HCT116 (cell line): ENCODE measurements around the gene ZNF423. TPM values are rescaled to one million over a fixed set of nuclear protein-coding genes. Genes with fewer than 3 reads are reported as not detected.

Source experiments
- ATAC-seq: fragments of 200-7000 bp; cut with Tn5 transposase; 2 replicates; pipeline ENCODE4 v1.9.1; 2020; ENCODE audit warnings: mild to moderate bottlenecking, moderate library complexity
- BruUV-seq: library from RNA; stranded (reverse); fragments of 400-500 nt; replicated peaks from 2 replicates; lab custom pipeline; 2021; lab: Mats Ljungman, UMichigan
- CTCF ChIA-PET: fragments of 300-600 bp; sonication (Branson Sonifier 250); formaldehyde crosslinking; loops from one replicate; lab custom pipeline; 2021; ENCODE audit warnings: antibody characterized with exemption; lab: Charles Lee
- POLR2A ChIA-PET: fragments of 300-600, 350-600 bp; sonication (Branson Sonifier 250); formaldehyde crosslinking; loops from one replicate; lab custom pipeline; 2021; ENCODE audit warnings: antibody characterized with exemption; lab: Charles Lee
- RAD21 ChIA-PET, 2 experiments: fragments of 300-600 bp; sonication (Branson Sonifier 250); formaldehyde crosslinking; loops; one replicate each; lab custom pipeline; 2023; ENCODE audit warnings: low total read pairs in 2 of 2; ENCODE audit not compliant: uncharacterized antibody in 2 of 2, unreplicated experiment in 2 of 2, low non-redundant PET in 1 of 2; lab: Charles Lee
- DNase-seq: peaks from one replicate; pipeline ENCODE4 v3.0.0-alpha.2; 2010; ENCODE audit warnings: low read depth, low spot score
- H2AFZ ChIP-seq: fragments of 200-600 bp; shearing (Covaris generic), sonication (generic); 2 replicates; pipeline ENCODE4 v1.6.1; 2017; ENCODE audit warnings: low read depth, mixed run types, mixed read lengths, antibody characterized with exemption, low read length; ENCODE audit not compliant: poor library complexity, severe bottlenecking
- H3K27ac ChIP-seq: 2 replicates; pipeline ENCODE4 v1.5.1; 2012; ENCODE audit warnings: low read depth, low read length
- H3K27me3 ChIP-seq: fragments of 200-600 bp; sonication (generic); 2 replicates; pipeline ENCODE4 v1.6.1; 2016; ENCODE audit warnings: mixed run types, low read length, mixed read lengths; ENCODE audit not compliant: insufficient read depth
- H3K36me3 ChIP-seq, 2 experiments: fragments of 200-500 bp in 1 of 2; fragments of 200-600 bp in 1 of 2; sonication (Bioruptor generic) in 1 of 2; sonication (generic) in 1 of 2; 2 replicates each; pipeline versions ENCODE4 v1.5.1 to v1.6.1; 2014 to 2016; ENCODE audit warnings: low read length in 2 of 2, inconsistent platforms in 1 of 2, mixed read lengths in 1 of 2, mixed run types in 1 of 2; ENCODE audit not compliant: insufficient read depth in 2 of 2, control insufficient read depth in 1 of 2
- H3K4me1 ChIP-seq, 2 experiments: fragments of 200-600 bp in 1 of 2; sonication (generic) in 1 of 2; 2 replicates each; pipeline versions ENCODE4 v1.5.1 to v1.6.1; 2012 to 2017; ENCODE audit warnings: low read length in 2 of 2, inconsistent platforms in 1 of 2, mild to moderate bottlenecking in 1 of 2, mixed read lengths in 1 of 2, mixed run types in 1 of 2, moderate library complexity in 1 of 2; ENCODE audit not compliant: insufficient read depth in 2 of 2, control insufficient read depth in 1 of 2
- H3K4me2 ChIP-seq: fragments of 200-600 bp; sonication (generic); 2 replicates; pipeline ENCODE4 v1.6.1; 2017; ENCODE audit warnings: mixed run types, low read length, mixed read lengths
- H3K4me3 ChIP-seq, 2 experiments: fragments of 200-600 bp in 1 of 2; sonication (generic) in 1 of 2; replicated peaks in 1 of 2; 2 replicates each; pipeline ENCODE4 v1.5.1; 2011 to 2016; ENCODE audit warnings: low read length in 2 of 2, control low read depth in 1 of 2, low read depth in 1 of 2, mild to moderate bottlenecking in 1 of 2, mixed read lengths in 1 of 2, mixed run types in 1 of 2
- H3K79me2 ChIP-seq: fragments of 200-600 bp; sonication (generic); 2 replicates; pipeline ENCODE4 v1.6.1; 2017; ENCODE audit warnings: mild to moderate bottlenecking, mixed run types, low read length, moderate library complexity, mixed read lengths; ENCODE audit not compliant: insufficient read depth
- H3K9ac ChIP-seq: fragments of 200-600 bp; sonication (generic); 2 replicates; pipeline ENCODE4 v1.6.1; 2016; ENCODE audit warnings: low read length, mixed read lengths
- H3K9me2 ChIP-seq: fragments of 200-600 bp; sonication (generic), shearing (Covaris generic); 2 replicates; pipeline ENCODE4 v1.6.1; 2017; ENCODE audit warnings: mixed run types, mild to moderate bottlenecking, moderate library complexity; ENCODE audit not compliant: insufficient read depth
- H3K9me3 ChIP-seq, 2 experiments: fragments of 200-500 bp in 1 of 2; fragments of 200-600 bp in 1 of 2; sonication (Bioruptor generic) in 1 of 2; sonication (generic) in 1 of 2; 2 replicates each; pipeline ENCODE4 v1.6.1; 2014 to 2017; ENCODE audit warnings: low read length in 2 of 2, mixed read lengths in 2 of 2, inconsistent platforms in 1 of 2, low read depth in 1 of 2, mild to moderate bottlenecking in 1 of 2, mixed run types in 1 of 2, moderate library complexity in 1 of 2; ENCODE audit not compliant: control insufficient read depth in 1 of 2, insufficient read depth in 1 of 2
- H4K20me1 ChIP-seq: fragments of 200-600 bp; sonication (generic), shearing (Covaris generic); 2 replicates; pipeline ENCODE4 v1.6.1; 2017; ENCODE audit warnings: mixed run types, mild to moderate bottlenecking, moderate library complexity; ENCODE audit not compliant: insufficient read depth
- CBX3 ChIP-seq: IDR thresholded peaks from 2 replicates; pipeline ENCODE4 v1.6.1; 2012; ENCODE audit warnings: low read depth
- CEBPB ChIP-seq: IDR thresholded peaks from 2 replicates; pipeline ENCODE4 v1.6.1; 2012; ENCODE audit warnings: low read depth
- EGR1 ChIP-seq: IDR thresholded peaks from 2 replicates; pipeline ENCODE4 v1.6.1; 2012; ENCODE audit warnings: low read depth
- ELF1 ChIP-seq: IDR thresholded peaks from 2 replicates; pipeline ENCODE4 v1.6.1; 2012; ENCODE audit warnings: low read depth, borderline replicate concordance
- EZH2 ChIP-seq: fragments of 200-600 bp; sonication (generic); IDR thresholded peaks from 2 replicates; pipeline ENCODE4 v1.6.1; 2017; ENCODE audit warnings: antibody characterized with exemption, mixed run types
- POLR2A ChIP-seq: IDR thresholded peaks from 2 replicates; pipeline ENCODE4 v1.7.0; 2011; ENCODE audit warnings: borderline replicate concordance; ENCODE audit not compliant: insufficient read depth, insufficient read length; ENCODE audit errors: extremely low read depth
- RAD21 ChIP-seq: IDR thresholded peaks from 2 replicates; pipeline ENCODE4 v1.6.1; 2012; ENCODE audit warnings: low read depth, mild to moderate bottlenecking
- SRF ChIP-seq: IDR thresholded peaks from 2 replicates; pipeline ENCODE4 v1.6.1; 2012; ENCODE audit warnings: low read depth
- ZNF274 ChIP-seq: fragments of 200-500 bp; sonication (Bioruptor generic); IDR thresholded peaks from 2 replicates; pipeline ENCODE4 v1.6.1; 2014; ENCODE audit warnings: mild to moderate bottlenecking, low read depth, low read length, inconsistent platforms
- intact Hi-C: fragments of 100-400 bp; cut with micrococcal nuclease; formaldehyde crosslinking; loops from 2 replicates; pipeline ENCODE4 v1.10.0; 2022
- total RNA-seq: library from RNA; stranded (reverse); gene quantifications from one replicate; pipeline ENCODE4 v1.2.1, GENCODE V29; 2021; ENCODE audit not compliant: unreplicated experiment
- TF ChIP-seq, protein P1 (sequence below): IDR thresholded peaks from 2 replicates; pipeline ENCODE4 v1.6.1; 2012
- TF ChIP-seq, protein P2 (sequence below), 3 experiments: fragments of 200-600 bp in 1 of 3; sonication (generic) in 1 of 3; IDR thresholded peaks in 2 of 3; conservative IDR thresholded peaks in 1 of 3; 2 replicates each; pipeline ENCODE4 v1.5.1; 2012 to 2017; ENCODE audit warnings: low read depth in 2 of 3, low read length in 2 of 3, antibody characterized with exemption in 1 of 3, borderline replicate concordance in 1 of 3, control low read depth in 1 of 3, mild to moderate bottlenecking in 1 of 3, mixed read lengths in 1 of 3, mixed run types in 1 of 3, moderate library complexity in 1 of 3; ENCODE audit not compliant: insufficient read depth in 1 of 3

The ZNF423 gene
- total RNA-seq, 1 experiment from 2014 or later: 0.22 TPM

DNA sequence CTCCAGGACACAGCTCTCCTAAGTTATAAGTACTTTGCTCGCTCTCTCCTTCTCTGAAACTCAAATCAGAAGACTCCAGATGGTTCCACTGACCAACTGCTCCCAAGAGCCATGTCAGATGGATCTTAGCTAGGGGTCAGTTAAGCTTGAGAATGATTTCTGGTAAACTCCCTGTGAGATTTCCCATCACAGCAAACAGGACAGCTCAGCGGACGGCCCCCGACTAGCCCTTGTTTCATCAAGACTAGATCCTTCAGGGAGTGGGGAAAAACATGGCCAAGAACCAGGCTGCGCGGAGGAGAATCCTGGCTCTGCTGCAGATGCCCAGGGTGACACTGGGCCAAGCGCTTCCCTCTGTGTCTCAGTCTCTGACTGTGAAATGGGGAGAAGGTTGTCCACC, 322.5 kb downstream of the ZNF423 start:
- Histone ChIP-seq H3K4me1 (no peaks in the 10 kb centered on the region), H3K27me3 (peaks cover 28% of the 10 kb centered on the region), H3K79me2 (no peaks in the 10 kb centered on the region), H4K20me1 (no peaks in the 10 kb centered on the region), H3K9me2 (no peaks in the 10 kb centered on the region), H3K27ac (no peak overlapping the region), H2AFZ (no peak overlapping the region), H3K4me2 (no peak overlapping the region), H3K9ac (no peak overlapping the region), H3K4me3 (no peak overlapping the region), H3K36me3 (no peaks in the 10 kb centered on the region)
- no peak for ATAC-seq
- CTCF ChIA-PET: no interaction called here
- POLR2A ChIA-PET: no interaction called here
- RAD21 ChIA-PET: no interaction called here
- BruUV-seq: no TSS peak
- intact Hi-C loops: no loop called here
- DNase-seq: no peak
- TF ChIP-seq EGR1 (no peak), CBX3 (no peak), RAD21 (no peak), SRF (no peak), POLR2A (no peak), ZNF274 (no peak), CEBPB (no peak), ELF1 (no peak), EZH2 (no peak)
- TF ChIP-seq, protein P1, sequence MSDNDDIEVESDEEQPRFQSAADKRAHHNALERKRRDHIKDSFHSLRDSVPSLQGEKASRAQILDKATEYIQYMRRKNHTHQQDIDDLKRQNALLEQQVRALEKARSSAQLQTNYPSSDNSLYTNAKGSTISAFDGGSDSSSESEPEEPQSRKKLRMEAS: no peak
- TF ChIP-seq, protein P2, sequence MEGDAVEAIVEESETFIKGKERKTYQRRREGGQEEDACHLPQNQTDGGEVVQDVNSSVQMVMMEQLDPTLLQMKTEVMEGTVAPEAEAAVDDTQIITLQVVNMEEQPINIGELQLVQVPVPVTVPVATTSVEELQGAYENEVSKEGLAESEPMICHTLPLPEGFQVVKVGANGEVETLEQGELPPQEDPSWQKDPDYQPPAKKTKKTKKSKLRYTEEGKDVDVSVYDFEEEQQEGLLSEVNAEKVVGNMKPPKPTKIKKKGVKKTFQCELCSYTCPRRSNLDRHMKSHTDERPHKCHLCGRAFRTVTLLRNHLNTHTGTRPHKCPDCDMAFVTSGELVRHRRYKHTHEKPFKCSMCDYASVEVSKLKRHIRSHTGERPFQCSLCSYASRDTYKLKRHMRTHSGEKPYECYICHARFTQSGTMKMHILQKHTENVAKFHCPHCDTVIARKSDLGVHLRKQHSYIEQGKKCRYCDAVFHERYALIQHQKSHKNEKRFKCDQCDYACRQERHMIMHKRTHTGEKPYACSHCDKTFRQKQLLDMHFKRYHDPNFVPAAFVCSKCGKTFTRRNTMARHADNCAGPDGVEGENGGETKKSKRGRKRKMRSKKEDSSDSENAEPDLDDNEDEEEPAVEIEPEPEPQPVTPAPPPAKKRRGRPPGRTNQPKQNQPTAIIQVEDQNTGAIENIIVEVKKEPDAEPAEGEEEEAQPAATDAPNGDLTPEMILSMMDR (IDR thresholded peaks at IDR 0.05 in 2 of 3, conservative IDR thresholded peaks at IDR 0.05 in 1 of 3; ENCODE audit: borderline replicate concordance in 1 of 3, insufficient read depth in 1 of 3, low read depth in 2 of 3, low read length in 2 of 3): no peak
- TF ChIP-seq, all 23 proteins: peak for 0
- H3K9me3 ChIP-seq: no peaks in the 10 kb centered on the region
